Heart left ventricle (tissue), 13 donors: ENCODE measurements around the gene MAPT.
"Not testable (repeated sequence)": the region's sequence is repeated elsewhere in the genome, so short reads cannot be mapped to it uniquely, and the experiment has no call there.

ENCODE experiments used
- POLR2A ChIP-seq, 2 donors: fragments of 450-650 bp; IDR thresholded peaks; one replicate each; pipeline ENCODE4 v1.6.1; 2017; ENCODE audit warnings: antibody characterized with exemption in 2 of 2, mild to moderate bottlenecking in 2 of 2, moderate library complexity in 2 of 2
- TF ChIP-seq, protein P1 (sequence below), 12 donors: fragments of 200-600 bp; sonication (generic) in 4 of 12; IDR thresholded peaks; one replicate each; pipeline versions ENCODE4 v1.5.0 to v1.8.0; 2018 to 2022; ENCODE audit warnings: antibody characterized with exemption in 12 of 12, mild to moderate bottlenecking in 5 of 12
- donor health status: ischemic (EF 13 %, LVEDD 7.1; RV severe dilation, severe dysfunction).
- donor health status: DM: no; HTN: yes; CAD: no.
- donor health status: DM: no; HTN: no; CAD: no.
- donor health status: ischemic (EF 25% LVEDD 6.9; RV normal size, moderate dysfunction).
- donor health status: ischemic (EF 25% LVEDD 5.7; RV mildly dilated, moderate dysfunction).
- donor health status: ischemic (EF 35%, LVEDD 5.7; RV mildly dilated, moderate dysfunction).
- donor health status: nonischemic (EF 11% LVEDD 7.7; RV severe dilation, severe dysfunction).
- donor health status: DM: yes; HTN: yes; CAD: no.
- donor health status: PGD.
- donor health status: ischemic (EF 29% LVEDD 5.4; RV normal size, mild dysfunction).
- donor health status: nonischemic (EF 23%, LVEDD 6.1; RV moderate dilation, normal function).

DNA sequence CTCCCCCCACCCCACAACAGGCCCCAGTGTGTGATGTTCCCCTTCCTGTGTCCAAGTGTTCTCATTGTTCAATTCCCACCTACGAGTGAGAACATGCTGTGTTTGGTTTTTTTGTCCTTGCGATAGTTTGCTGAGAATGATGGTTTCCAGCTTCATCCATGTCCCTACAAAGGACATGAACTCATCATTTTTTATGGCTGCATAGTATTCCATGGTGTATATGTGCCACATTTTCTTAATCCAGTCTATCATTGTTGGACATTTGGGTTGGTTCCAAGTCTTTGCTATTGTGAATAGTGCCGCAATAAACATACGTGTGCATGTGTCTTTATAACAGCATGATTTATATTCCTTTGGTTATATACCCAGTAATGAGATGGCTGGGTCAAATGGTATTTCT lies 62.4 kb downstream of the MAPT start:
- TF ChIP-seq, protein P1, sequence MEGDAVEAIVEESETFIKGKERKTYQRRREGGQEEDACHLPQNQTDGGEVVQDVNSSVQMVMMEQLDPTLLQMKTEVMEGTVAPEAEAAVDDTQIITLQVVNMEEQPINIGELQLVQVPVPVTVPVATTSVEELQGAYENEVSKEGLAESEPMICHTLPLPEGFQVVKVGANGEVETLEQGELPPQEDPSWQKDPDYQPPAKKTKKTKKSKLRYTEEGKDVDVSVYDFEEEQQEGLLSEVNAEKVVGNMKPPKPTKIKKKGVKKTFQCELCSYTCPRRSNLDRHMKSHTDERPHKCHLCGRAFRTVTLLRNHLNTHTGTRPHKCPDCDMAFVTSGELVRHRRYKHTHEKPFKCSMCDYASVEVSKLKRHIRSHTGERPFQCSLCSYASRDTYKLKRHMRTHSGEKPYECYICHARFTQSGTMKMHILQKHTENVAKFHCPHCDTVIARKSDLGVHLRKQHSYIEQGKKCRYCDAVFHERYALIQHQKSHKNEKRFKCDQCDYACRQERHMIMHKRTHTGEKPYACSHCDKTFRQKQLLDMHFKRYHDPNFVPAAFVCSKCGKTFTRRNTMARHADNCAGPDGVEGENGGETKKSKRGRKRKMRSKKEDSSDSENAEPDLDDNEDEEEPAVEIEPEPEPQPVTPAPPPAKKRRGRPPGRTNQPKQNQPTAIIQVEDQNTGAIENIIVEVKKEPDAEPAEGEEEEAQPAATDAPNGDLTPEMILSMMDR (IDR thresholded peaks at IDR 0.05), result not testable (repeated sequence)
- TF ChIP-seq POLR2A (IDR thresholded peaks at IDR 0.05), result not testable (repeated sequence)
